Endothelial cell of umbilical vein (primary cell): ENCODE measurements around the gene HAUS7. TPM values are rescaled to one million over a fixed set of nuclear protein-coding genes. Genes with fewer than 3 reads are reported as not detected.
A peak's percentile ranks its signal among the peaks of the same experiment; 100 is the strongest.

Experiments
- BruUV-seq: library from RNA; stranded (reverse); fragments of 400-500 nt; replicated peaks from 2 replicates; lab custom pipeline; 2021; lab: Mats Ljungman, UMichigan
- CTCF ChIA-PET: fragments of 300-600, 350-600 bp; sonication (Branson Sonifier 250); formaldehyde crosslinking; loops from one replicate; lab custom pipeline; 2021; ENCODE audit warnings: antibody characterized with exemption, inconsistent platforms; lab: Charles Lee
- POLR2A ChIA-PET: fragments of 300-600, 350-600 bp; sonication (Branson Sonifier 250); formaldehyde crosslinking; loops from one replicate; lab custom pipeline; 2021; ENCODE audit warnings: antibody characterized with exemption, inconsistent platforms; lab: Charles Lee
- DNase-seq: peaks from one replicate; pipeline ENCODE4 v3.0.0-alpha.2; 2011; ENCODE audit warnings: low read depth, low spot score
- FAIRE-seq: peaks from 2 replicates; lab custom pipeline; 2011; peaks lifted over from hg19 to GRCh38; lab: Jason Lieb, UNC
- H2AFZ ChIP-seq: 2 replicates; pipeline ENCODE4 v1.6.0; 2012; ENCODE audit warnings: low read depth, low read length, control low read depth, inconsistent platforms
- H3K27ac ChIP-seq: 2 replicates; pipeline ENCODE4 v1.5.1; 2011; ENCODE audit warnings: low read depth, mild to moderate bottlenecking, control low read depth, low read length, moderate library complexity; ENCODE audit not compliant: insufficient read depth
- H3K27me3 ChIP-seq, 2 experiments: 2 replicates each; pipeline versions ENCODE4 v1.6.0 to v1.6.1; 2011; ENCODE audit warnings: low read length in 2 of 2, mixed read lengths in 1 of 2; ENCODE audit not compliant: control insufficient read depth in 2 of 2, insufficient read depth in 2 of 2
- H3K36me3 ChIP-seq, 2 experiments: 2 replicates in 1 of 2; 3 replicates in 1 of 2; pipeline ENCODE4 v1.5.1; 2011; ENCODE audit warnings: low read length in 2 of 2, mild to moderate bottlenecking in 1 of 2, moderate library complexity in 1 of 2; ENCODE audit not compliant: control insufficient read depth in 2 of 2, insufficient read depth in 2 of 2; ENCODE audit errors: extremely low read depth in 1 of 2
- H3K4me1 ChIP-seq: 3 replicates; pipeline ENCODE4 v1.5.1; 2011; ENCODE audit warnings: mild to moderate bottlenecking, low read length; ENCODE audit not compliant: control insufficient read depth, insufficient read depth; ENCODE audit errors: extremely low read depth
- H3K4me2 ChIP-seq: 2 replicates; pipeline ENCODE4 v1.6.1; 2011; ENCODE audit warnings: low read length, control low read depth, mixed read lengths; ENCODE audit not compliant: insufficient read depth
- H3K4me3 ChIP-seq, 3 experiments: fragments of 200-600 bp in 1 of 3; sonication (generic), shearing (Covaris generic) in 1 of 3; replicated peaks in 1 of 3; 2 replicates each; pipeline ENCODE4 v1.5.1; 2011 to 2016; ENCODE audit warnings: control low read depth in 3 of 3, low read length in 3 of 3, mild to moderate bottlenecking in 2 of 3, inconsistent platforms in 1 of 3, low read depth in 1 of 3, moderate library complexity in 1 of 3; ENCODE audit not compliant: insufficient read depth in 1 of 3
- H3K79me2 ChIP-seq: 2 replicates; pipeline ENCODE4 v1.6.0; 2012; ENCODE audit warnings: low read length, inconsistent platforms; ENCODE audit not compliant: control insufficient read depth, insufficient read depth
- H3K9ac ChIP-seq: replicated peaks from 2 replicates; pipeline ENCODE3; 2011; ENCODE audit warnings: low read length, control low read depth; ENCODE audit not compliant: insufficient read depth; ENCODE audit errors: extremely low read depth
- H3K9me1 ChIP-seq: replicated peaks from 3 replicates; pipeline ENCODE4 v1.6.0; 2011; ENCODE audit warnings: mild to moderate bottlenecking, low read length; ENCODE audit not compliant: control insufficient read depth, insufficient read depth; ENCODE audit errors: extremely low read depth
- H3K9me3 ChIP-seq: replicated peaks from 2 replicates; pipeline ENCODE4 v1.5.1; 2012; ENCODE audit warnings: low read length, inconsistent platforms; ENCODE audit not compliant: control insufficient read depth, insufficient read depth
- H4K20me1 ChIP-seq: replicated peaks from 2 replicates; pipeline ENCODE3; 2011; ENCODE audit warnings: mild to moderate bottlenecking, low read length; ENCODE audit not compliant: control insufficient read depth, insufficient read depth; ENCODE audit errors: extremely low read depth
- CTCF ChIP-seq, 2 donors: IDR thresholded peaks; 1 replicate in 1 of 2; 2 replicates in 1 of 2; pipeline ENCODE4 v1.5.1; 2011; ENCODE audit warnings: low read length in 2 of 2, mild to moderate bottlenecking in 2 of 2, moderate library complexity in 2 of 2, control low read depth in 1 of 2, inconsistent platforms in 1 of 2, low read depth in 1 of 2; ENCODE audit not compliant: insufficient read depth in 1 of 2; ENCODE audit errors: extremely low read depth in 1 of 2
- FOS ChIP-seq: IDR thresholded peaks from 2 replicates; pipeline ENCODE4 v1.6.1; 2011; ENCODE audit warnings: mild to moderate bottlenecking, low read length, moderate library complexity, borderline replicate concordance; ENCODE audit not compliant: insufficient read depth
- GATA2 ChIP-seq: IDR thresholded peaks from 2 replicates; pipeline ENCODE4 v1.7.0; 2011; ENCODE audit warnings: low read depth, mild to moderate bottlenecking, moderate library complexity, mixed read lengths, low read length; ENCODE audit not compliant: insufficient read length, insufficient read depth
- dilution Hi-C: fragments of 300-500 bp; cut with MboI; formaldehyde crosslinking; loops from one replicate; pipeline ENCODE4 v1.15.0; 2019; ENCODE audit warnings: low sequenced_read_pairs; ENCODE audit not compliant: extremely low pct_ligation_motif_present
- intact Hi-C: fragments of 100-400 bp; cut with micrococcal nuclease; formaldehyde crosslinking; loops from one replicate; pipeline ENCODE4 v1.10.0; 2022
- polyA plus RNA-seq, 4 experiments: library from polyadenylated mRNA; depleted of rRNA in 3 of 4; stranded (reverse) in 3 of 4; unstranded in 1 of 4; fragments of >200 nt; gene quantifications; 2 replicates each; pipeline versions ENCODE4 v1.2.1 to v1.2.3, GENCODE V29; 2011 to 2012; ENCODE audit warnings: missing spikeins in 1 of 4
- total RNA-seq: library from RNA; stranded (reverse); gene quantifications from 2 replicates; pipeline ENCODE4 v1.2.3, GENCODE V29; 2021

Gene HAUS7
- total and polyA plus RNA-seq, 2 donors (not counting 3 experiments of a cell fraction or from before 2014, with no cell fraction given) = 31.0 to 46.4 TPM

GRCh38 chrX:153412746-153413720 is 57.3 kb downstream of the HAUS7 start:
- Histone ChIP-seq H3K9ac (no peak overlapping the region), H3K4me3 (no peak overlapping the region), H4K20me1 (no peaks in the 10 kb centered on the region), H3K9me1 (no peaks in the 10 kb centered on the region), H3K4me2 (no peak overlapping the region), H3K27me3 (no peaks in the 10 kb centered on the region), H3K4me1 (peaks cover 6% of the 10 kb centered on the region), H2AFZ (no peak overlapping the region), H3K79me2 (no peaks in the 10 kb centered on the region), H3K36me3 (no peaks in the 10 kb centered on the region), H3K9me3 (no peaks in the 10 kb centered on the region), H3K27ac (no peak overlapping the region)
- ChIA-PET CTCF (interaction anchor here (1.4 kb wide), 1 partner anchor 472 kb away, joined by 3 read pairs; no protein-coding TSS in a partner anchor), POLR2A (no interaction called here)
- DNase-seq = no peak
- intact Hi-C loops = no loop called here
- dilution Hi-C loops = no loop called here
- TF ChIP-seq GATA2 = no peak
- peak in 1 of 2 donors; percentile 2 for TF ChIP-seq CTCF (IDR thresholded peaks at IDR 0.05; ENCODE audit: extremely low read depth in 1 of 2, insufficient read depth in 1 of 2, low read depth in 1 of 2, low read length in 2 of 2)
- TF ChIP-seq FOS = no peak
- no TSS peak for BruUV-seq
- no peak for FAIRE-seq
